Trophoblast cell (in vitro differentiated cells and primary cell): ENCODE data around the gene ZNF775.
A peak's percentile ranks its signal among the peaks of the same experiment; 100 is the strongest.

ENCODE experiments used
- DNase-seq, 2 donors: peaks; one replicate each; pipeline ENCODE4 v3.0.0-alpha.2; 2016
- H2AFZ ChIP-seq: 2 replicates; pipeline ENCODE4 v1.6.1; 2013; ENCODE audit warnings: low read length, moderate library complexity, mild to moderate bottlenecking; ENCODE audit not compliant: insufficient read depth, poor library complexity
- H2AK5ac ChIP-seq: 2 replicates; pipeline ENCODE4 v1.6.1; 2013; ENCODE audit warnings: mild to moderate bottlenecking, low read length
- H2BK120ac ChIP-seq: 2 replicates; pipeline ENCODE4 v1.6.1; 2013; ENCODE audit warnings: low read length, mild to moderate bottlenecking, moderate library complexity; ENCODE audit not compliant: insufficient read depth, poor library complexity
- H2BK12ac ChIP-seq: 2 replicates; pipeline ENCODE4 v1.6.1; 2013; ENCODE audit warnings: mild to moderate bottlenecking, low read length, moderate library complexity
- H2BK5ac ChIP-seq: 2 replicates; pipeline ENCODE4 v1.6.1; 2013; ENCODE audit warnings: low read length, low read depth, moderate library complexity, mild to moderate bottlenecking; ENCODE audit not compliant: poor library complexity
- H3K14ac ChIP-seq: 2 replicates; pipeline ENCODE4 v1.6.1; 2013; ENCODE audit warnings: mild to moderate bottlenecking, low read length
- H3K18ac ChIP-seq: 2 replicates; pipeline ENCODE4 v1.6.1; 2013; ENCODE audit warnings: mild to moderate bottlenecking, low read length
- H3K23ac ChIP-seq: 2 replicates; pipeline ENCODE4 v1.6.1; 2013; ENCODE audit warnings: low read length
- H3K27ac ChIP-seq: 2 replicates; pipeline ENCODE4 v1.5.1; 2013; ENCODE audit warnings: low read depth, mild to moderate bottlenecking, inconsistent platforms, low read length, moderate library complexity
- H3K27me3 ChIP-seq: 2 replicates; pipeline ENCODE4 v1.6.1; 2013; ENCODE audit warnings: inconsistent platforms, mild to moderate bottlenecking, low read length, moderate library complexity; ENCODE audit not compliant: insufficient read depth
- H3K36me3 ChIP-seq, 2 experiments: 1 replicate in 1 of 2; 2 replicates in 1 of 2; pipeline ENCODE4 v1.6.1; 2013; ENCODE audit warnings: low read length in 2 of 2, mild to moderate bottlenecking in 2 of 2, moderate library complexity in 1 of 2; ENCODE audit not compliant: insufficient read depth in 2 of 2, control insufficient read depth in 1 of 2
- H3K4ac ChIP-seq: 2 replicates; pipeline ENCODE4 v1.6.1; 2013; ENCODE audit warnings: low read depth, mild to moderate bottlenecking, low read length, moderate library complexity
- H3K4me1 ChIP-seq, 2 experiments: 1 replicate in 1 of 2; 2 replicates in 1 of 2; pipeline ENCODE4 v1.6.1; 2013; ENCODE audit warnings: low read length in 2 of 2, mild to moderate bottlenecking in 2 of 2, moderate library complexity in 1 of 2; ENCODE audit not compliant: insufficient read depth in 2 of 2, control insufficient read depth in 1 of 2
- H3K4me2 ChIP-seq: 2 replicates; pipeline ENCODE4 v1.6.1; 2013; ENCODE audit warnings: inconsistent platforms, mild to moderate bottlenecking, low read length, moderate library complexity
- H3K4me3 ChIP-seq: 2 replicates; pipeline ENCODE4 v1.5.1; 2013; ENCODE audit warnings: mild to moderate bottlenecking, low read depth, low read length, inconsistent platforms
- H3K79me1 ChIP-seq: one replicate; pipeline ENCODE4 v1.6.1; 2013; ENCODE audit warnings: low read length
- H3K79me2 ChIP-seq: 2 replicates; pipeline ENCODE4 v1.6.1; 2013; ENCODE audit warnings: low read length, mild to moderate bottlenecking; ENCODE audit not compliant: control insufficient read depth, insufficient read depth, poor library complexity
- H3K9ac ChIP-seq: 2 replicates; pipeline ENCODE4 v1.6.1; 2013; ENCODE audit warnings: mild to moderate bottlenecking, low read length
- H3K9me3 ChIP-seq: 2 replicates; pipeline ENCODE4 v1.6.1; 2013; ENCODE audit warnings: low read depth, mild to moderate bottlenecking, control low read depth, inconsistent platforms, low read length; ENCODE audit not compliant: insufficient read depth
- H4K12ac ChIP-seq: 2 replicates; pipeline ENCODE4 v1.6.1; 2013; ENCODE audit warnings: low read depth, mild to moderate bottlenecking, low read length, moderate library complexity
- H4K8ac ChIP-seq: 2 replicates; pipeline ENCODE4 v1.6.1; 2013; ENCODE audit warnings: low read depth, mild to moderate bottlenecking, low read length, moderate library complexity
- H4K91ac ChIP-seq: one replicate; pipeline ENCODE4 v1.6.1; 2013; ENCODE audit warnings: low read depth, mild to moderate bottlenecking, low read length, moderate library complexity
- WGBS: extraction: QIAGEN DNeasy Blood & Tissue Kit; methylation state at CpG from one replicate; pipeline ENCODE4 v1.1.7; 2013; ENCODE audit warnings: missing lambda C conversion rate; ENCODE audit not compliant: insufficient read length, insufficient coverage; ENCODE audit errors: extremely low coverage; 5-methylcytosine and 5-hydroxymethylcytosine counted together

ZNF775 gene

DNA sequence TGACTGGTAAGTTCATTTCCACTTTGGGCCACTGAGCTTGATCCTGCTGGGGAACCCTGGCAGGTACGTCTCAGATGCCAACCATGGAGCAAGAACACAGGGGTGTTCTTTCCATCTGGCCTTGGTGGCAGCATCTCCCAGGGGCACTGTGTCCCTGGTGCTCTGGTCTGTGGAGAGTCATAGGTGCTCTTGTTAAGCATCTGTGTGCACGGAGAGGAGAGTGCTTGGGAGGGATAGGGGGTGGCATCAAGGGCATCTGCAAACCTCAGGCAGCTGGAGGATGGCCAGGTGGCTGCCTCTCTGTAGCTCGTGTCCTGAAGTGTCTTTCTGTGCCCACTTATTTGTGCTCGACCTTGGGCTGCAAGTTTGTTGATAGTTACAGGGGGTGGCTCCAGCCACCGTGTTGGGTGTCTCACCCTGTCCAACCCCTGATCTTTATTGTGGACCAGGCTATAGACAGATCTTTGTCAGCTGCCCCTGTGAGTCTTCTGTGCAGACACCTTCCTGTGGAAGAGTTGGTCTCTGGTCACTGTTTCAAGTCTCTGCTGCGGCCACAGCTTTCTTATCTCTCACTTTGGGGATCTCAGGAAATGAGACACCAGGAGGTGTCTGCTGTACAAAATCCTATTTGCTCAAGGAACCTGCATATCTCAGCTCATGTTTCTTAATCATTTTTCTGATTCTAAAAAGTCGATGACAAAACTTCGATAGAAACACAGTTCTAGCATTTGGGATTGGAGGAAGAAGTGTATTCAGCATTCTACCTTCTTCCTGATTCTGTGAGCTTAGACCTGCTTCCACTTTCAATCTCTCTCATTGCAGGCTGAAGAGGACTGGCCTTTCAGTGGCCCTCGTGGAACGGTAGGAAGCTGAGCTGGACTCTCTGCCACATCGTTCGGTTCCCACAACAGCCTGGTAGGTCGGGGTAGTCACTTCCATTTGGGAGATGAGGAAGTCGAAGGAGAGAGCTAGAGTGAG, 54.1 kb downstream of the ZNF775 start:
- no peak overlapping the region for H2BK12ac ChIP-seq
- peak in 1 of 2 donors; percentile 17 for DNase-seq
- no peak overlapping the region for H4K12ac ChIP-seq
- H4K91ac ChIP-seq: no peak overlapping the region
- H3K36me3 ChIP-seq: no peaks in the 10 kb centered on the region
- H3K4me1 ChIP-seq: peaks cover 0 to 3% of the 10 kb centered on the region in 2 experiments
- H3K27me3 ChIP-seq: no peaks in the 10 kb centered on the region
- no peak overlapping the region for H3K4me2 ChIP-seq
- H3K23ac ChIP-seq: no peak overlapping the region
- no peak overlapping the region for H4K8ac ChIP-seq
- no peak overlapping the region for H3K14ac ChIP-seq
- H2AK5ac ChIP-seq: no peak overlapping the region
- H2BK5ac ChIP-seq: no peak overlapping the region
- no peak overlapping the region for H2BK120ac ChIP-seq
- H2AFZ ChIP-seq: no peak overlapping the region
- H3K18ac ChIP-seq: no peak overlapping the region
- H3K27ac ChIP-seq: no peak overlapping the region
- no peak overlapping the region for H3K9ac ChIP-seq
- H3K79me1 ChIP-seq: no peaks in the 10 kb centered on the region
- peaks cover 4% of the 10 kb centered on the region for H3K9me3 ChIP-seq
- H3K4me3 ChIP-seq: no peak overlapping the region
- WGBS: no CpG with 5 or more reads among the region's 14 CpGs
- H3K79me2 ChIP-seq: no peaks in the 10 kb centered on the region
- no peak overlapping the region for H3K4ac ChIP-seq

DNA sequence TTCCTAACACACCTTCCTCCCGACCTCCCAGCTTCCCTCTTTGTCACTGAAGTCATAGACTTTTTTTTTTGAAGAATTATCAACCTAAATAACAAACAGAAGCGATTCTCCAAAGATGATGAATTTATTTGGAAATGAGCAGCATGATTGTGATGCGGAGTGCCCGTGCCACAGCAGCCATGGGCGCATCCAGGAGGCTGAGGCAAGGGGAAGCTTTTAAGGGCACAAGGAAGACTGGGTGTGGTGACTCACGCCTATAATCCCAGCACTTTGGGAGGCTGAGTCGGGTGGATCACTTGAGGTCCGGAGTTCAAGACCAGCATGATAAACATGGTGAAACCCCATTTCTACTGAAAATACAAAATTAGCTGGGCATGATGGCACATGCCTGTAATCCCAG, 55.1 kb downstream of the ZNF775 start:
- Histone ChIP-seq H3K18ac (no peak overlapping the region), H3K4me3 (no peak overlapping the region), H3K4me2 (no peak overlapping the region), H4K8ac (no peak overlapping the region), H3K79me1 (no peaks in the 10 kb centered on the region), H3K14ac (no peak overlapping the region), H3K79me2 (no peaks in the 10 kb centered on the region), H2BK12ac (no peak overlapping the region), H4K91ac (no peak overlapping the region), H2BK5ac (no peak overlapping the region), H3K23ac (no peak overlapping the region), H3K4ac (no peak overlapping the region), H3K27ac (no peak overlapping the region), H2AK5ac (no peak overlapping the region), H4K12ac (no peak overlapping the region), H3K27me3 (no peaks in the 10 kb centered on the region), H3K36me3 (no peaks in the 10 kb centered on the region), H2BK120ac (no peak overlapping the region), H3K9ac (no peak overlapping the region), H3K9me3 (peaks cover 4% of the 10 kb centered on the region), H3K4me1 (no peaks in the 10 kb centered on the region), H2AFZ (no peak overlapping the region)
- no CpG with 5 or more reads among the region's 8 CpGs for WGBS
- no peak for DNase-seq

DNA sequence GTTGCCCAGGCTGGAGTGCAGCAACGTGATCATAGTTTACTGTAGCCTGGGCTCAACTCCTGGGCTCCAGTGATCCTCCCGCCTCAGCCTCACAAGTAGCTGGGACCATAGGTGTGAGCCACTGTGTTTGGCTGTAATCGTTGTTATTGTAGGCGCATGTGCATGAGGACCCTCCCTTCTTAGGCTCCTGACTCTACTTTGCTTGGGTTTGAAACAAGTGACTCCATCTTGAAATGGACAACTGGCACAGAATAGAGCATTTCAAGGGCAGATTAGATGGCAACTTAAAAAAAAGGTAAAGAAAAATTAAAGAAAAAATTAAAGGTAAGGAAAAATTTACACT, 55.9 kb downstream of the ZNF775 start:
- H2AFZ ChIP-seq: no peak overlapping the region
- no peak overlapping the region for H2BK120ac ChIP-seq

DNA sequence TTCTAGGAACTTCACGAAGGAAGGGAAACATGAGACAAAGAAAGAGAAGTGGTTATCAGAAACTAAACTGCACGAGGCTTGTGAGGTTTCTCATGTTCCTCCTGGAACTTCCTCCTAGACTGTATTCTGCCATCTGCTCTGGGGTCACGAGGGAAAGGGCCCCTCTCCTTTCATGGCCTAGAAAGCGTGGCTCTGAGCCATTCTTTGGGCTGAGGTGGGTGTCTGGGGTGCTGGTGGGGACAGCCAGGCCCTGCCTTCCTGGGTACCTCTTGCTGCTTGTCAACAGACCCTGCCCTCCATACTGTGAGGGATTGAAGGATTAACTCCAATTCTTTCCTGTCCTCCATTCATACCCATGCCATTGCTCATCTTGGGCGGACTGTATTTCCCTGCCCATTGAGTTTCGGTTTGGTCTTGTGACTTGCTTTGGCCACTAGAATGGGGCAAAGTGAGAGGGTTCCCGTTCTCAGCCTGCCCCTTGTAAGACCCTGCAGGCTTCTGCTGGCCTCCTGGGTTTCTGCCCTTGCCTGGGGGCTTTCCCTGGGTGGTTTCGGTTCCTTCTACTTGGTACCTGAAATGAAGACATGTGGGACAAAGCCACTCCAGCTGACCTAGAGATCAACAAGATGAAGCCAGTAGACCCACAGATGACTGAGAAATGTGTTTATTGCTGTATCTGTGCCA, 56.4 kb downstream of the ZNF775 start:
- Histone ChIP-seq H3K18ac (no peak overlapping the region), H4K12ac (no peak overlapping the region), H3K27ac (no peak overlapping the region), H3K27me3 (no peaks in the 10 kb centered on the region), H3K79me1 (no peaks in the 10 kb centered on the region), H2BK12ac (no peak overlapping the region), H3K14ac (no peak overlapping the region), H4K91ac (no peak overlapping the region), H3K9me3 (peaks cover 4% of the 10 kb centered on the region), H2AFZ (no peak overlapping the region), H3K4me1 (no peaks in the 10 kb centered on the region), H3K36me3 (no peaks in the 10 kb centered on the region), H3K23ac (no peak overlapping the region), H3K4ac (no peak overlapping the region), H3K4me3 (no peak overlapping the region), H3K9ac (no peak overlapping the region), H2AK5ac (no peak overlapping the region), H3K79me2 (no peaks in the 10 kb centered on the region), H2BK120ac (no peak overlapping the region), H3K4me2 (no peak overlapping the region), H2BK5ac (no peak overlapping the region), H4K8ac (no peak overlapping the region)
- DNase-seq: peak in 1 of 2 donors; percentile 28
- no CpG with 5 or more reads among the region's 8 CpGs for WGBS

More for the DNA sequence above, 55.9 kb downstream of the ZNF775 start:
- Histone ChIP-seq H4K12ac (no peak overlapping the region), H2AK5ac (no peak overlapping the region), H4K8ac (no peak overlapping the region), H3K4me2 (no peak overlapping the region), H3K4ac (no peak overlapping the region), H3K4me3 (no peak overlapping the region), H3K14ac (no peak overlapping the region), H3K9ac (no peak overlapping the region), H2BK12ac (no peak overlapping the region), H3K27me3 (no peaks in the 10 kb centered on the region), H2BK5ac (no peak overlapping the region), H3K79me1 (no peaks in the 10 kb centered on the region), H3K27ac (no peak overlapping the region), H3K79me2 (no peaks in the 10 kb centered on the region), H3K9me3 (peaks cover 4% of the 10 kb centered on the region), H3K23ac (no peak overlapping the region), H3K4me1 (no peaks in the 10 kb centered on the region), H3K36me3 (no peaks in the 10 kb centered on the region), H4K91ac (no peak overlapping the region), H3K18ac (no peak overlapping the region)
- WGBS: no CpG with 5 or more reads among the region's 4 CpGs
- no peak for DNase-seq
